WERI-Rb-1 (cell line): Measurements from ENCODE around the gene ZRANB1.

ENCODE experiments used
- DNase-seq: peaks from one replicate; pipeline ENCODE4 v3.0.0-alpha.2; 2020
- H3K27ac ChIP-seq: fragments of 250-450 bp; sonication (Bioruptor Pico); 2 replicates; pipeline ENCODE4 v1.5.1; 2020; ENCODE audit warnings: mild to moderate bottlenecking, moderate library complexity
- H3K27me3 ChIP-seq: fragments of 250-450 bp; sonication (Bioruptor Pico); 2 replicates; pipeline ENCODE4 v1.5.1; 2021; ENCODE audit warnings: mild to moderate bottlenecking, low read depth, moderate library complexity; ENCODE audit not compliant: insufficient read depth, severe bottlenecking
- H3K36me3 ChIP-seq: fragments of 250-450 bp; sonication (Bioruptor Pico); 2 replicates; pipeline ENCODE4 v1.5.1; 2020; ENCODE audit warnings: mild to moderate bottlenecking, moderate library complexity
- H3K4me3 ChIP-seq: 2 replicates; pipeline ENCODE4 v1.5.1; 2011; ENCODE audit warnings: low read depth, mild to moderate bottlenecking, control low read depth, low read length
- H3K9me3 ChIP-seq: fragments of 250-450 bp; sonication (Bioruptor Pico); 2 replicates; pipeline ENCODE4 v1.5.1; 2021; ENCODE audit warnings: mild to moderate bottlenecking, moderate library complexity; ENCODE audit not compliant: severe bottlenecking
- TF ChIP-seq, protein P1 (sequence below): IDR thresholded peaks from 2 replicates; pipeline ENCODE4 v1.5.1; 2011; ENCODE audit warnings: low read depth, mild to moderate bottlenecking, control low read depth, inconsistent platforms, low read length

ZRANB1 gene

DNA sequence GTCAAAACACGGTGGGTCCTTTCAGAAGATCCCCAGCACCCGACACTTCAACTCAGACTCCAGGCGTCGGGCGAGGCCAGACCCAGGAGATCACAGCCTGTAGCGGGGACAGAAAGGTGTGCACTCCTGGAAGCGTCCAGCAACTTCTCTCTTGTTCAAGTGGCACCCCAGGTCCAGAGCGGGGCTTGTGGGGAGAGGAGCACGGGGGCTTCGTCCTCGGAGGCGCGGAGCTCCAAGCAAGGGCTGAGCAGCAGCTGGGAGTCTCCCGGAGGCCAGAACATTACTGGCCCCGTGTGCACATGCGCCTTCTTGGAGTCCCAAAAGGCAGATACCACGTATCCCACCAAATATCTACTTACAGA lies 54.9 kb downstream of the ZRANB1 start:
- H3K9me3 ChIP-seq = no peaks in the 10 kb centered on the region
- no peak for DNase-seq
- H3K36me3 ChIP-seq = peaks cover 94% of the 10 kb centered on the region
- H3K27me3 ChIP-seq = no peaks in the 10 kb centered on the region
- TF ChIP-seq, protein P1, sequence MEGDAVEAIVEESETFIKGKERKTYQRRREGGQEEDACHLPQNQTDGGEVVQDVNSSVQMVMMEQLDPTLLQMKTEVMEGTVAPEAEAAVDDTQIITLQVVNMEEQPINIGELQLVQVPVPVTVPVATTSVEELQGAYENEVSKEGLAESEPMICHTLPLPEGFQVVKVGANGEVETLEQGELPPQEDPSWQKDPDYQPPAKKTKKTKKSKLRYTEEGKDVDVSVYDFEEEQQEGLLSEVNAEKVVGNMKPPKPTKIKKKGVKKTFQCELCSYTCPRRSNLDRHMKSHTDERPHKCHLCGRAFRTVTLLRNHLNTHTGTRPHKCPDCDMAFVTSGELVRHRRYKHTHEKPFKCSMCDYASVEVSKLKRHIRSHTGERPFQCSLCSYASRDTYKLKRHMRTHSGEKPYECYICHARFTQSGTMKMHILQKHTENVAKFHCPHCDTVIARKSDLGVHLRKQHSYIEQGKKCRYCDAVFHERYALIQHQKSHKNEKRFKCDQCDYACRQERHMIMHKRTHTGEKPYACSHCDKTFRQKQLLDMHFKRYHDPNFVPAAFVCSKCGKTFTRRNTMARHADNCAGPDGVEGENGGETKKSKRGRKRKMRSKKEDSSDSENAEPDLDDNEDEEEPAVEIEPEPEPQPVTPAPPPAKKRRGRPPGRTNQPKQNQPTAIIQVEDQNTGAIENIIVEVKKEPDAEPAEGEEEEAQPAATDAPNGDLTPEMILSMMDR = no peak
- H3K4me3 ChIP-seq = no peak overlapping the region
- no peak overlapping the region for H3K27ac ChIP-seq

- H3K36me3 ChIP-seq = peaks cover 94% of the 10 kb centered on the region
Measured at GRCh38 chr10:124997306-124997705, 55.4 kb downstream of the ZRANB1 start.

GRCh38 chr10:124997771-124998623 lies 56.1 kb downstream of the ZRANB1 start:
- DNase-seq = no peak
- Histone ChIP-seq H3K27me3 (no peaks in the 10 kb centered on the region), H3K9me3 (no peaks in the 10 kb centered on the region), H3K4me3 (no peak overlapping the region), H3K36me3 (peaks cover 94% of the 10 kb centered on the region), H3K27ac (no peak overlapping the region)
- TF ChIP-seq, protein P1 = no peak

More at GRCh38 chr10:124997306-124997705, 55.4 kb downstream of the ZRANB1 start:
- H3K9me3 ChIP-seq = no peaks in the 10 kb centered on the region
- DNase-seq = no peak
- TF ChIP-seq, protein P1 = no peak
- H3K27ac ChIP-seq = no peak overlapping the region
- no peaks in the 10 kb centered on the region for H3K27me3 ChIP-seq
- H3K4me3 ChIP-seq = no peak overlapping the region

- Histone ChIP-seq H3K36me3 (peaks cover 88% of the 10 kb centered on the region), H3K27me3 (no peaks in the 10 kb centered on the region), H3K9me3 (no peaks in the 10 kb centered on the region), H3K27ac (no peak overlapping the region), H3K4me3 (no peak overlapping the region)
- no peak for DNase-seq
- TF ChIP-seq, protein P1 = no peak
Measured at GRCh38 chr10:124998624-124999291, 56.8 kb downstream of the ZRANB1 start.

DNA sequence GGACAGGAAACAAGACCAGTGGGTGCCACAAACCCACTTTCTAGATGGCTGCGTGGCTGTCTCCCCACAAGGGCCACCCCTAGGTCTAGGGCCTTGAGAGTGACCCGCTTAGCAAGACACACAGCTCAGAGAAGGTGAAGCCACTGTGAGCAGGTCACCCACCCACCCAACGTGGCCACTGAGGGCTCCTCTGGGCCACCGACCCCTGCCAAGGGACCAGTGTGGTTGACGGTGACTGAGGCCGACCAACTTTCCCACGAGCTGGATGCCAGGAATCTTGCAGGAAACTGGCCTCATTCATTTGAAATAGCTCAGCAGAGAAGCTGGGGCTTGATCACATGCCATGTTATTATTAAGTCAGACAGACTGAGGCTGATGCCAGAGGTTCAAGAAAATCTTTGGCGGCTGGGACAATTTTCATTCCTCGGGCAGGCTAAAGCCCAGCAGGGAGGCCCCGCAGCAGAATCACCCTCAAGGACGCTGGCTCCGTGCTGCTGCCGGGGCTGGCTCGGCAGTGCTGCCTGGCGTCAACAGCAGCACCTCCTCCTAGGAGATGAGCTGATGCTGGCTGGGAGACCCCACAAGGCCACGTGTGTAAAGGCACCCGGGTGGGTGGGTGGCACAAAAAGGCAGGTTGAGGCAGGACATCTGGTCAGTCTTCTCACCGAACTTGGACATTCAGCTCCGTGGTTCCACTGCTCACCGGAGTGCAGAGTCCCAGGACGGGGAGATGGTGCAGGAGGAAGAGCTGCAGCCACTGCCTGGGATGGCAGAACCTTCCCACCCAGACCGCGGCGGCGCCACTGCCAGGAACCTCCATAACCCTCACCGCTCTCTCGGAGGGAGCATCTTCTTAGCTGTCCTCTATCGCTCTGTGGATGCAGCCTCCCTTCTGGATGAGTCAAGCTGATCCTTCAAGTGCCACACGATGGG lies 57.8 kb downstream of the ZRANB1 start:
- TF ChIP-seq, protein P1 = no peak
- Histone ChIP-seq H3K9me3 (no peaks in the 10 kb centered on the region), H3K4me3 (no peak overlapping the region), H3K27ac (no peak overlapping the region), H3K27me3 (no peaks in the 10 kb centered on the region), H3K36me3 (peaks cover 78% of the 10 kb centered on the region)
- DNase-seq = no peak
